CD14-positive monocyte (primary cell): ENCODE data around the gene MYRFL. TPM values are rescaled to one million over a fixed set of nuclear protein-coding genes. Genes with fewer than 3 reads are reported as not detected.

Experiments used
- DNase-seq, 3 donors: peaks; one replicate each; pipeline ENCODE4 v3.0.0-alpha.2; 2011 to 2022
- H2AFZ ChIP-seq: 2 replicates; pipeline ENCODE4 v1.6.0; 2012; ENCODE audit warnings: mild to moderate bottlenecking, low read depth, low read length, inconsistent platforms; ENCODE audit not compliant: insufficient read depth, poor library complexity, severe bottlenecking
- H3K27ac ChIP-seq, 2 donors: 1 replicate in 1 of 2; 2 replicates in 1 of 2; pipeline ENCODE4 v1.5.1; 2012 to 2013; ENCODE audit warnings: low read length in 2 of 2, control low read depth in 1 of 2, inconsistent platforms in 1 of 2, low read depth in 1 of 2, mild to moderate bottlenecking in 1 of 2
- H3K27me3 ChIP-seq, 2 donors: one replicate each; pipeline versions ENCODE4 v1.6.0 to v1.6.1; 2011 to 2013; ENCODE audit warnings: low read length in 2 of 2; ENCODE audit not compliant: control insufficient read depth in 2 of 2, insufficient read depth in 2 of 2
- H3K36me3 ChIP-seq, 2 donors: replicated peaks in 1 of 2; 1 replicate in 1 of 2; 2 replicates in 1 of 2; pipeline versions ENCODE4 v1.5.1 to v1.6.1; 2012 to 2013; ENCODE audit warnings: low read length in 2 of 2, control low read depth in 1 of 2, inconsistent platforms in 1 of 2, mild to moderate bottlenecking in 1 of 2; ENCODE audit not compliant: insufficient read depth in 2 of 2, control insufficient read depth in 1 of 2
- H3K4me1 ChIP-seq, 2 donors: 1 replicate in 1 of 2; 2 replicates in 1 of 2; pipeline versions ENCODE4 v1.5.1 to v1.6.1; 2012 to 2013; ENCODE audit warnings: low read length in 2 of 2, control low read depth in 1 of 2, inconsistent platforms in 1 of 2, mild to moderate bottlenecking in 1 of 2, moderate library complexity in 1 of 2; ENCODE audit not compliant: insufficient read depth in 2 of 2, control insufficient read depth in 1 of 2
- H3K4me2 ChIP-seq: replicated peaks from 2 replicates; pipeline ENCODE3; 2012; ENCODE audit warnings: low read length, moderate library complexity, mild to moderate bottlenecking; ENCODE audit not compliant: poor library complexity, severe bottlenecking; ENCODE audit errors: extremely low read depth
- H3K4me3 ChIP-seq, 3 experiments: fragments of 200-600 bp in 1 of 3; sonication (generic) in 1 of 3; replicated peaks in 1 of 3; 1 replicate in 2 of 3; 2 replicates in 1 of 3; pipeline ENCODE4 v1.5.1; 2011 to 2013; ENCODE audit warnings: low read length in 3 of 3, mild to moderate bottlenecking in 3 of 3, control low read depth in 2 of 3, low read depth in 2 of 3, inconsistent platforms in 1 of 3, moderate library complexity in 1 of 3
- H3K79me2 ChIP-seq: 2 replicates; pipeline ENCODE4 v1.6.0; 2012; ENCODE audit warnings: mild to moderate bottlenecking, control low read depth, inconsistent platforms, low read length, moderate library complexity; ENCODE audit not compliant: insufficient read depth
- H3K9ac ChIP-seq: 2 replicates; pipeline ENCODE4 v1.6.0; 2017; ENCODE audit warnings: low read length, mild to moderate bottlenecking; ENCODE audit not compliant: insufficient read depth, poor library complexity, severe bottlenecking
- H3K9me3 ChIP-seq, 2 donors: replicated peaks in 1 of 2; 1 replicate in 1 of 2; 2 replicates in 1 of 2; pipeline versions ENCODE4 v1.5.1 to v1.6.1; 2012 to 2013; ENCODE audit warnings: low read length in 2 of 2, control low read depth in 1 of 2; ENCODE audit not compliant: control insufficient read depth in 1 of 2, insufficient read depth in 1 of 2
- H4K20me1 ChIP-seq: 2 replicates; pipeline ENCODE4 v1.6.0; 2012; ENCODE audit warnings: mild to moderate bottlenecking, low read length, control low read depth, moderate library complexity; ENCODE audit not compliant: insufficient read depth
- H3K27ac Mint-ChIP-seq, 7 donors: one replicate each; pipeline ENCODE4 v1.8.0; 2020; ENCODE audit warnings: mild to moderate bottlenecking in 7 of 7, mixed read lengths in 7 of 7, moderate library complexity in 6 of 7, inconsistent platforms in 2 of 7
- H3K27me3 Mint-ChIP-seq, 3 donors: one replicate each; pipeline ENCODE4 v1.8.0; 2021 to 2022; ENCODE audit warnings: low read depth in 3 of 3, mild to moderate bottlenecking in 3 of 3, mixed read lengths in 3 of 3, moderate library complexity in 3 of 3, inconsistent platforms in 1 of 3
- H3K36me3 Mint-ChIP-seq, 2 donors: one replicate each; pipeline ENCODE4 v1.8.0; 2020; ENCODE audit warnings: mixed read lengths in 2 of 2, inconsistent platforms in 1 of 2, mild to moderate bottlenecking in 1 of 2
- H3K4me1 Mint-ChIP-seq: one replicate; pipeline ENCODE4 v1.8.0; 2020; ENCODE audit warnings: mild to moderate bottlenecking, mixed read lengths
- H3K4me3 Mint-ChIP-seq, 2 donors: one replicate each; pipeline ENCODE4 v1.8.0; 2020; ENCODE audit warnings: mild to moderate bottlenecking in 2 of 2, mixed read lengths in 2 of 2, moderate library complexity in 1 of 2
- H3K9me3 Mint-ChIP-seq, 7 donors: one replicate each; pipeline ENCODE4 v1.8.0; 2020 to 2022; ENCODE audit warnings: mixed read lengths in 7 of 7, mild to moderate bottlenecking in 6 of 7, moderate library complexity in 6 of 7, inconsistent platforms in 2 of 7
- CTCF ChIP-seq: fragments of 200-600 bp; IDR thresholded peaks from one replicate; pipeline ENCODE4 v1.8.0; 2022; ENCODE audit warnings: antibody characterized with exemption, mild to moderate bottlenecking
- WGBS: methylation state at CpG from one replicate; pipeline ENCODE4 v1.1.5; 2013; ENCODE audit warnings: missing lambda C conversion rate; ENCODE audit not compliant: insufficient coverage; 5-methylcytosine and 5-hydroxymethylcytosine counted together
- intact Hi-C, 2 donors: fragments of 100-400 bp; cut with micrococcal nuclease; formaldehyde crosslinking; loops; one replicate each; pipeline versions ENCODE4 v1.15.0 to v1.15.1; 2023
- polyA plus RNA-seq, 3 donors: library from polyadenylated mRNA; depleted of rRNA in 1 of 3; unstranded in 2 of 3; stranded (reverse) in 1 of 3; fragments of 300-500 nt in 2 of 3; fragments of >200 nt in 1 of 3; fragmentation: Illumina TruSeq in 2 of 3; gene quantifications; 1 replicate in 2 of 3; 2 replicates in 1 of 3; pipeline ENCODE4 v1.2.3, GENCODE V29; 2012 to 2021

Gene MYRFL
- polyA plus RNA-seq, 3 donors: not detected

- Histone ChIP-seq H3K4me2 (no peak overlapping the region), H4K20me1 (no peaks in the 10 kb centered on the region), H3K4me1 (no peaks in the 10 kb centered on the region), H2AFZ (no peak overlapping the region), H3K4me3 (no peak overlapping the region), H3K9ac (no peak overlapping the region), H3K9me3 (peaks cover 6 to 31% of the 10 kb centered on the region in 2 donors), H3K27ac (no peak overlapping the region), H3K27me3 (no peaks in the 10 kb centered on the region), H3K36me3 (no peaks in the 10 kb centered on the region), H3K79me2 (no peaks in the 10 kb centered on the region)
- Mint-ChIP-seq H3K4me1 (no peaks in the 10 kb centered on the region), H3K9me3 (peaks cover 15 to 30% (median 21%) of the 10 kb centered on the region in 7 donors), H3K27me3 (peaks cover 0 to 4% (median 2%) of the 10 kb centered on the region in 3 donors), H3K36me3 (no peaks in the 10 kb centered on the region), H3K27ac (peak overlapping the region in 1 of 7 donors; percentile 72), H3K4me3 (no peak overlapping the region)
- DNase-seq: no peak
- no peak for TF ChIP-seq CTCF
- intact Hi-C loops: no loop called here
- 100% methylated on average over 2 of the region's 2 CpGs for WGBS
Observed at GRCh38 chr12:70005864-70006618, 181.0 kb downstream of the MYRFL start.

GRCh38 chr12:70006619-70006973, 181.6 kb downstream of the MYRFL start:
- no peak for DNase-seq
- no peak overlapping the region for H3K9ac ChIP-seq
- H3K27ac Mint-ChIP-seq: peak overlapping the region in 1 of 7 donors; percentile 72
- TF ChIP-seq CTCF: no peak
- H3K27me3 Mint-ChIP-seq: peaks cover 0 to 4% (median 0%) of the 10 kb centered on the region in 3 donors
- no peak overlapping the region for H3K4me3 Mint-ChIP-seq
- H3K9me3 ChIP-seq: peaks cover 6 to 35% of the 10 kb centered on the region in 2 donors
- no peak overlapping the region for H3K4me2 ChIP-seq
- no peaks in the 10 kb centered on the region for H3K4me1 Mint-ChIP-seq
- no peaks in the 10 kb centered on the region for H3K4me1 ChIP-seq
- H3K27me3 ChIP-seq: no peaks in the 10 kb centered on the region
- 74% methylated on average over 2 of the region's 2 CpGs for WGBS
- no peaks in the 10 kb centered on the region for H3K79me2 ChIP-seq
- peaks cover 18 to 33% (median 21%) of the 10 kb centered on the region in 7 donors for H3K9me3 Mint-ChIP-seq
- H3K36me3 Mint-ChIP-seq: no peaks in the 10 kb centered on the region
- no peaks in the 10 kb centered on the region for H4K20me1 ChIP-seq
- no peak overlapping the region for H2AFZ ChIP-seq
- no peak overlapping the region for H3K27ac ChIP-seq
- H3K4me3 ChIP-seq: no peak overlapping the region
- intact Hi-C loops: no loop called here
- no peaks in the 10 kb centered on the region for H3K36me3 ChIP-seq
